ENCODE data around the gene ADPRM.

- TF ChIP-seq CTCF (IDR thresholded peaks at IDR 0.05; ENCODE audit: extremely low read depth in 1 of 2, insufficient read depth in 1 of 2, low read depth in 1 of 2, low read length in 2 of 2) (no peak), MAX (IDR thresholded peaks at IDR 0.05; ENCODE audit: insufficient read depth, insufficient read length) (no peak), MYC (IDR thresholded peaks at IDR 0.05; ENCODE audit: low read depth, low read length) (no peak), EZH2 (IDR thresholded peaks at IDR 0.05; ENCODE audit: borderline replicate concordance, low read depth, low read length, severe bottlenecking) (no peak), POLR2AphosphoS5 (IDR thresholded peaks at IDR 0.05; ENCODE audit: insufficient read depth, low read depth, low read length) (no peak), POLR2A (IDR thresholded peaks at IDR 0.05; ENCODE audit: low read depth, low read length) (no peak), GATA2 (IDR thresholded peaks at IDR 0.05; ENCODE audit: insufficient read depth, insufficient read length, low read depth, low read length) (no peak)
Observed at GRCh38 chr17:10744501-10745000, 47.2 kb downstream of the ADPRM start.

Data from endothelial cell of umbilical vein (primary cell).